ENCODE results near the gene PINLYP.

GRCh38 chr19:43594710-43595604 is 19.4 kb downstream of the PINLYP start:
- TF ChIP-seq RARB (CRISPR knock-in tag; IDR thresholded peaks at IDR 0.05) (no peak), ZC3H10 (CRISPR knock-in tag; IDR thresholded peaks at IDR 0.05) (no peak), PATZ1 (CRISPR knock-in tag; IDR thresholded peaks at IDR 0.05; ENCODE audit: borderline replicate concordance) (no peak), ZFP30 (CRISPR knock-in tag; IDR thresholded peaks at IDR 0.05) (no peak), PPARA (CRISPR knock-in tag; IDR thresholded peaks at IDR 0.05; ENCODE audit: borderline replicate concordance) (no peak), OSR1 (CRISPR knock-in tag; IDR thresholded peaks at IDR 0.05) (no peak), ZNF565 (CRISPR knock-in tag; conservative IDR thresholded peaks at IDR 0.05; ENCODE audit: low read depth) (no peak), CREB5 (CRISPR knock-in tag; IDR thresholded peaks at IDR 0.05; ENCODE audit: low read depth) (no peak)
